Glutamatergic neuron (in vitro differentiated cells): ENCODE data around the gene ZFYVE16. TPM values are rescaled to one million over a fixed set of nuclear protein-coding genes. Genes with fewer than 3 reads are reported as not detected.

Experiments used
- DNase-seq: peaks from one replicate; pipeline ENCODE4 v3.0.0; 2022
- H3K27ac Mint-ChIP-seq: one replicate; pipeline ENCODE4 v1.8.0; 2020; ENCODE audit warnings: mild to moderate bottlenecking, mixed read lengths, inconsistent platforms; ENCODE audit not compliant: unreplicated experiment
- H3K27me3 Mint-ChIP-seq: one replicate; pipeline ENCODE4 v1.8.0; 2020; ENCODE audit warnings: mild to moderate bottlenecking, moderate library complexity, mixed read lengths, inconsistent platforms; ENCODE audit not compliant: unreplicated experiment
- H3K36me3 Mint-ChIP-seq: one replicate; pipeline ENCODE4 v1.8.0; 2020; ENCODE audit warnings: mild to moderate bottlenecking, mixed read lengths, inconsistent platforms; ENCODE audit not compliant: unreplicated experiment
- H3K4me1 Mint-ChIP-seq: one replicate; pipeline ENCODE4 v1.8.0; 2020; ENCODE audit warnings: mild to moderate bottlenecking, low read depth, mixed read lengths, inconsistent platforms; ENCODE audit not compliant: unreplicated experiment
- H3K4me3 Mint-ChIP-seq: one replicate; pipeline ENCODE4 v1.8.0; 2020; ENCODE audit warnings: mild to moderate bottlenecking, mixed read lengths, inconsistent platforms; ENCODE audit not compliant: unreplicated experiment
- H3K9me3 Mint-ChIP-seq: one replicate; pipeline ENCODE4 v1.8.0; 2020; ENCODE audit warnings: mild to moderate bottlenecking, moderate library complexity, mixed read lengths, inconsistent platforms; ENCODE audit not compliant: unreplicated experiment
- CTCF ChIP-seq: fragments of 200-600 bp; sonication (generic); IDR thresholded peaks from one replicate; pipeline ENCODE4 v1.5.0; 2021; ENCODE audit not compliant: partially characterized antibody, unreplicated experiment
- long read RNA-seq: library from polyadenylated mRNA; unstranded; transcript quantifications from one replicate; pipeline ENCODE4 v2.0.0, GENCODE V29; 2020; ENCODE audit not compliant: unreplicated experiment
- total RNA-seq: library from RNA; stranded (reverse); fragmentation: NEBNext Ultra II Directional; extraction: Animal tissue kit (Norgen Biotek cat#: 25700); gene quantifications from one replicate; pipeline ENCODE4 v1.2.1, GENCODE V29; 2021; ENCODE audit not compliant: unreplicated experiment

Gene ZFYVE16
- 51.5 TPM for total RNA-seq
- long read RNA-seq, partial matches to known transcripts: 1 of 2 reads
- long read RNA-seq, other reads (novel, unspliced or antisense): 1 of 2 reads

DNA sequence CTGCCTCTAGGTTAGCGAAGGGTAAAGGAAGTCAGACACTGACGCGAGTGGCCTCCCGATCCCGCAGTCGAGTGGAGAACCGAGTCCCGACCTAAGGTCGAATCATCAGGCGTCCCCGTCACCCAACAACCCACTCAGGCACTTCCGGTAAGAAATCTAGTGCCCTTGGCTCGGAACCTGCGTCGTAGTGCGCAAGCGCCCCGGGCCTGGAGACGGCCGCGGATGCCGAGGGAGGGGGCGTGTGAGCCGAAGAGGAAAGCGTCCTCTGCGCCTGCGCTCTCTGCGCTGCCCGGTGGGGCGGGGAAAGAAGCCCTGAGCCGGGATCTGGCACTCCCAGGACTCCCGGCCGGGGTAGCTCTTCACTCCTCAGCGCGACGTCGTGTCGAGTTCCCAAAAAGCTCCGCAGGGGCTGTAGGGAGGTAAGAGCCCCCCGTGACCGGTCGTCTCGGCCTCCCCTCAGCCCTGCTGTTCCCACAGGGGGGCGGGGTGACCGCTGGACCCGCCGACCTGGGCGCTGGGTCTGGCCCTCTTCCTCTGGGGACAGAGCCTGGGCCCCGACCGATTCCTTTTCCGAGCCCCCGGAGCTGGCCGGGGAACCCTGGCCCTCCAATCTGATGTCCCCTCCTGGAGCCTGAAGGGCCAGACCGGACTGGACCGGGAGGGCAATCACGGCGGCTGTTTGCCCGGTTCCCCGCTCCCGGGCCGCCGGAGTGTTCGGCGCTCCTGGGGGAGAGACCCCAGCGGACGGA is at the start of gene ZFYVE16:
TSS of gene ZFYVE16 (plus strand) at position 330 of the 749 bp plus-strand sequence. CDS start 26,084 bp downstream, outside the sequence.
- H3K27ac Mint-ChIP-seq: peak within 1 kb of the TSS; percentile 92
- peak; percentile 99 for DNase-seq
- TF ChIP-seq CTCF: peak; percentile 39
- peaks cover 5% of the 10 kb centered on the region for H3K9me3 Mint-ChIP-seq
- H3K27me3 Mint-ChIP-seq: peaks cover 4% of the 10 kb centered on the region
- peak within 1 kb of the TSS; percentile 91 for H3K4me3 Mint-ChIP-seq
- H3K4me1 Mint-ChIP-seq: peaks cover 6% of the 10 kb centered on the region
- H3K36me3 Mint-ChIP-seq: no peaks in the 10 kb centered on the region

DNA sequence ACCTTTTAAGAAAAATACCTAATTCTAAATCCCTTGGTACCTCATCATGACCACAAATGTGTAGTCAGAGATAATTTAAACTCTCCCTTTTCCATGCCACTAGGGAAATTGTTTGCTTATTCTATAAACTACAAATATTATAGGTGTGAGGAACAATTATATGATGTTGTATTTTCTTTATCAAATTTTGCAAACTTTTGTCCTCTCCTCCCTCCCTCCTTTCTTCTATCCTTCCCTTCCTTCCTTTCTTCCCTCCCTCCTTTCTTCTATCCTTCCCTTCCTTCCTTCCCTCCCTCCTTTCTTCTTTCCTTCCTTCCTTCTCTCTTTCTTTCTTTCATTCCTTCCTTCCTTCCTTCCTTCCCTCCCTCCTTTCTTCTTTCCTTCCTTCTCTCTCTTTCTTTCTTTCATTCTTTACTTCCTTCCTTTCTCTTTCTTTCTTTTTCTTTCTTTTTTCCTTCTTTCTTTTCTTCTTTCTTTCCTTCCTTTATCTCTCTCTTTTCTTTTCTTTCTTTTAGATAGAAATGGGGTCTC is 46.9 kb upstream of the ZFYVE16 start:
- Mint-ChIP-seq H3K27me3 (no peaks in the 10 kb centered on the region), H3K36me3 (no peaks in the 10 kb centered on the region), H3K4me3 (no peak overlapping the region), H3K9me3 (no peaks in the 10 kb centered on the region), H3K27ac (no peak overlapping the region), H3K4me1 (no peaks in the 10 kb centered on the region)
- no peak for TF ChIP-seq CTCF
- DNase-seq: no peak

DNA sequence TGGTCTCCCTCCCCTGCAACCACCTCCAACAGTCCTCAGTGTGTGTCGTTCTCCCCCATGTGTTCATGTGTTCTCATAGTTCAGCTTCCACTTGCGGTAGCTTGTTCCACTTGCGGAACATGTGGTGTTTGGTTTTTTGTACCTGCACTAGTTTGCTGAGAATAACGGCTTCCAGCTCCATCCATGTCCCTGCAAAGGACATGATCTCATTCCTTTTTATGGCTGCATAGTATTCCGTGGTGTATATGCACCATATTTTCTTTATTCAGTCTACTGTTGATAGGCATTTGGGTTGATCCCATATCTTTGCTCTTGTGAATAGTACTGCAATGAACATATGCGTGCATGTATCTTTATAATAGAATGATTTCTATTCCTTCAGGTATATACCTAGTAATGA is 43.0 kb upstream of the ZFYVE16 start:
- no peak overlapping the region for H3K27ac Mint-ChIP-seq
- no peaks in the 10 kb centered on the region for H3K9me3 Mint-ChIP-seq
- DNase-seq: no peak
- no peak overlapping the region for H3K4me3 Mint-ChIP-seq
- no peaks in the 10 kb centered on the region for H3K36me3 Mint-ChIP-seq
- TF ChIP-seq CTCF: no peak
- H3K27me3 Mint-ChIP-seq: no peaks in the 10 kb centered on the region
- H3K4me1 Mint-ChIP-seq: no peaks in the 10 kb centered on the region

GRCh38 chr5:80368661-80369480 is 39.0 kb upstream of the ZFYVE16 start:
- H3K27me3 Mint-ChIP-seq: no peaks in the 10 kb centered on the region
- TF ChIP-seq CTCF: no peak
- H3K9me3 Mint-ChIP-seq: no peaks in the 10 kb centered on the region
- no peaks in the 10 kb centered on the region for H3K36me3 Mint-ChIP-seq
- no peaks in the 10 kb centered on the region for H3K4me1 Mint-ChIP-seq
- H3K4me3 Mint-ChIP-seq: no peak overlapping the region
- DNase-seq: no peak
- no peak overlapping the region for H3K27ac Mint-ChIP-seq
